Measurements from ENCODE around the gene P2RY8.
"Not testable (repeated sequence)": the region's sequence is repeated elsewhere in the genome, so short reads cannot be mapped to it uniquely, and the experiment has no call there.

Gene P2RY8

GRCh38 chrX:1493877-1494510 is 43.0 kb downstream of the P2RY8 start:
- TF ChIP-seq CTCF (IDR thresholded peaks at IDR 0.05; ENCODE audit: low read depth, low read length): no peak
- no peak for DNase-seq (ENCODE audit: extremely low read depth, low read depth)

- no peak for TF ChIP-seq CTCF (IDR thresholded peaks at IDR 0.05; ENCODE audit: low read depth, low read length)
- no peak for DNase-seq (ENCODE audit: extremely low read depth, low read depth)
These were observed 43.6 kb downstream of the P2RY8 start for GRCh38 chrX:1493412-1493811.

- TF ChIP-seq CTCF (IDR thresholded peaks at IDR 0.05; ENCODE audit: low read depth, low read length): no peak
- no peak for DNase-seq (ENCODE audit: extremely low read depth, low read depth)
These were observed 44.5 kb downstream of the P2RY8 start for GRCh38 chrX:1492421-1493012.

- no peak for TF ChIP-seq CTCF (IDR thresholded peaks at IDR 0.05; ENCODE audit: low read depth, low read length)
- DNase-seq (ENCODE audit: extremely low read depth, low read depth): no peak
These were observed 45.1 kb downstream of the P2RY8 start for GRCh38 chrX:1491851-1492349.

GRCh38 chrX:1491248-1491647 is 45.7 kb downstream of the P2RY8 start:
- DNase-seq (ENCODE audit: extremely low read depth, low read depth): not testable (repeated sequence)

GRCh38 chrX:1490723-1491122 is 46.3 kb downstream of the P2RY8 start:
- not testable (repeated sequence) for DNase-seq (ENCODE audit: extremely low read depth, low read depth)

GRCh38 chrX:1489354-1489753 is 47.6 kb downstream of the P2RY8 start:
- not testable (repeated sequence) for DNase-seq (ENCODE audit: extremely low read depth, low read depth)

- no peak for TF ChIP-seq CTCF (IDR thresholded peaks at IDR 0.05; ENCODE audit: low read depth, low read length)
- DNase-seq (ENCODE audit: extremely low read depth, low read depth): no peak
These were observed 48.2 kb downstream of the P2RY8 start for GRCh38 chrX:1488745-1489144.

- DNase-seq (ENCODE audit: extremely low read depth, low read depth): no peak
- no peak for TF ChIP-seq CTCF (IDR thresholded peaks at IDR 0.05; ENCODE audit: low read depth, low read length)
These were observed 48.8 kb downstream of the P2RY8 start for GRCh38 chrX:1488141-1488540.
